Esophagus muscularis mucosa (tissue), 4 donors: ENCODE data around the gene LMF1.

ENCODE experiments used
- EP300 ChIP-seq: sonication (generic); formaldehyde crosslinking; IDR thresholded peaks from one replicate; pipeline ENCODE4 v1.6.1; 2017; ENCODE audit warnings: antibody characterized with exemption
- POLR2A ChIP-seq: fragments of 450-650 bp; IDR thresholded peaks from one replicate; pipeline ENCODE4 v1.6.1; 2017; ENCODE audit warnings: antibody characterized with exemption, moderate library complexity, mild to moderate bottlenecking, low read depth
- POLR2AphosphoS5 ChIP-seq, 2 donors: sonication (generic); formaldehyde crosslinking; IDR thresholded peaks; one replicate each; pipeline ENCODE4 v1.6.1; 2017; ENCODE audit warnings: antibody characterized with exemption in 2 of 2
- TF ChIP-seq, protein P1 (sequence below), 3 experiments: fragments of 200-600 bp in 2 of 3; fragments of 450-650 bp in 1 of 3; sonication (generic) in 2 of 3; IDR thresholded peaks; one replicate each; pipeline ENCODE4 v1.5.1; 2017 to 2019; ENCODE audit warnings: antibody characterized with exemption in 3 of 3, mild to moderate bottlenecking in 2 of 3, moderate library complexity in 1 of 3

DNA sequence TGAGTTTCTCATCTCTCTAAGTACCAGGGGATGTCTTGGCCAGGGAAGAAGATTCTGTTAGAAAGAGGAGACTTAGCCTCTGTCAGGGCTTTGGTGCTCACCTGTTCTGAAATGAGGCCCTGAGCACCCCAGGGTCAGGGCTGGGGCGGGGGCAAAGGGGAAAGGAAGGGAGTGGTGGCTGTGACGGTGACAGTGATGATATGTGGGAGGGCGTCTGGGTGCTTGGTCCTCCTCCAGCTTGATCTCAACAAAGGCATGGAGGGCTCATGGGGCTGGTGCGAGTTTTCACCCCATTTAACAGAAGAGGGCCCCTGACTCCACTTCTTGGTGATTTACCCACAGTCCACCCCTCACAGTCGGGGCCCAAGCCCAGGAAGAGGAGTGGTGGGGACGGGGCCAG lies 25.9 kb upstream of the LMF1 start:
- TF ChIP-seq POLR2A, result no peak
- TF ChIP-seq, protein P1, sequence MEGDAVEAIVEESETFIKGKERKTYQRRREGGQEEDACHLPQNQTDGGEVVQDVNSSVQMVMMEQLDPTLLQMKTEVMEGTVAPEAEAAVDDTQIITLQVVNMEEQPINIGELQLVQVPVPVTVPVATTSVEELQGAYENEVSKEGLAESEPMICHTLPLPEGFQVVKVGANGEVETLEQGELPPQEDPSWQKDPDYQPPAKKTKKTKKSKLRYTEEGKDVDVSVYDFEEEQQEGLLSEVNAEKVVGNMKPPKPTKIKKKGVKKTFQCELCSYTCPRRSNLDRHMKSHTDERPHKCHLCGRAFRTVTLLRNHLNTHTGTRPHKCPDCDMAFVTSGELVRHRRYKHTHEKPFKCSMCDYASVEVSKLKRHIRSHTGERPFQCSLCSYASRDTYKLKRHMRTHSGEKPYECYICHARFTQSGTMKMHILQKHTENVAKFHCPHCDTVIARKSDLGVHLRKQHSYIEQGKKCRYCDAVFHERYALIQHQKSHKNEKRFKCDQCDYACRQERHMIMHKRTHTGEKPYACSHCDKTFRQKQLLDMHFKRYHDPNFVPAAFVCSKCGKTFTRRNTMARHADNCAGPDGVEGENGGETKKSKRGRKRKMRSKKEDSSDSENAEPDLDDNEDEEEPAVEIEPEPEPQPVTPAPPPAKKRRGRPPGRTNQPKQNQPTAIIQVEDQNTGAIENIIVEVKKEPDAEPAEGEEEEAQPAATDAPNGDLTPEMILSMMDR (IDR thresholded peaks at IDR 0.05), result no peak
- TF ChIP-seq POLR2AphosphoS5 (IDR thresholded peaks at IDR 0.05), result no peak
- TF ChIP-seq EP300, result no peak
